GM18508 (cell line): ENCODE measurements around the gene XPOT.
"Not testable (repeated sequence)": the region's sequence is repeated elsewhere in the genome, so short reads cannot be mapped to it uniquely, and the experiment has no call there.

Experiments
- ATAC-seq: cut with Tn5 transposase; IDR thresholded peaks from one replicate; pipeline ENCODE4 v1.9.1; 2021; ENCODE audit warnings: moderate number of reproducible peaks; ENCODE audit not compliant: insufficient read depth, unreplicated experiment

Gene XPOT

GRCh38 chr12:64403707-64404469 lies at the start of gene XPOT:
XPOT (plus strand) TSS chr12:64404392; CDS start chr12:64410036, 5,644 bp downstream.
- ATAC-seq, result peak; percentile 94

GRCh38 chr12:64356209-64356608 lies 48.0 kb upstream of the XPOT start:
- ATAC-seq, result not testable (repeated sequence)

- ATAC-seq, result not testable (repeated sequence)
Observed at GRCh38 chr12:64361173-64361572, 43.0 kb upstream of the XPOT start.

GRCh38 chr12:64362721-64363305 lies 41.4 kb upstream of the XPOT start:
- no peak for ATAC-seq

- ATAC-seq, result no peak
Observed at GRCh38 chr12:64383675-64384074, 20.5 kb upstream of the XPOT start.

- ATAC-seq, result no peak
Observed at GRCh38 chr12:64385019-64385418, 19.2 kb upstream of the XPOT start.

- no peak for ATAC-seq
Observed at GRCh38 chr12:64385468-64385867, 18.7 kb upstream of the XPOT start.

GRCh38 chr12:64387197-64387816 lies 16.9 kb upstream of the XPOT start:
- ATAC-seq, result no peak

- no peak for ATAC-seq
Observed at GRCh38 chr12:64389154-64389553, 15.0 kb upstream of the XPOT start.

- no peak for ATAC-seq
Observed at GRCh38 chr12:64390275-64390851, 13.8 kb upstream of the XPOT start, which contains the start of gene C12orf56. C12orf56 (minus strand) TSS chr12:64390758; CDS start chr12:64390565, 193 bp downstream.

- no peak for ATAC-seq
Observed at GRCh38 chr12:64392221-64392620, 12.0 kb upstream of the XPOT start.

- no peak for ATAC-seq
Observed at GRCh38 chr12:64395739-64396138, 8.5 kb upstream of the XPOT start.

GRCh38 chr12:64400041-64400440 lies 4.2 kb upstream of the XPOT start:
- no peak for ATAC-seq

GRCh38 chr12:64402181-64402580 lies 2.0 kb upstream of the XPOT start:
- ATAC-seq, result no peak

GRCh38 chr12:64404470-64405256 lies 471 bp downstream of the XPOT start:
- peak; percentile 31 for ATAC-seq

- ATAC-seq, result no peak
Observed at GRCh38 chr12:64407342-64408223, 3.4 kb downstream of the XPOT start.

GRCh38 chr12:64411427-64411826 lies 7.2 kb downstream of the XPOT start:
- ATAC-seq, result no peak

GRCh38 chr12:64412459-64412858 lies 8.3 kb downstream of the XPOT start:
- no peak for ATAC-seq

- ATAC-seq, result no peak
Observed at GRCh38 chr12:64413884-64414283, 9.7 kb downstream of the XPOT start.
